SU-DHL-6 (cell line): ENCODE measurements around the gene PTH2.

Source experiments
- EZH2phosphoT487 ChIP-seq: fragments of 200-600 bp; sonication (generic), shearing (Covaris generic); conservative IDR thresholded peaks from 2 replicates; pipeline ENCODE4 v1.6.1; 2018; ENCODE audit warnings: mild to moderate bottlenecking, antibody characterized with exemption, low read length, moderate library complexity, mixed read lengths
- TF ChIP-seq, protein P1 (sequence below): fragments of 200-600 bp; sonication (generic); IDR thresholded peaks from one replicate; pipeline ENCODE4 v1.5.1; 2017; ENCODE audit warnings: antibody characterized with exemption, mild to moderate bottlenecking, low read length, moderate library complexity; ENCODE audit not compliant: insufficient read depth, poor library complexity, severe bottlenecking

DNA sequence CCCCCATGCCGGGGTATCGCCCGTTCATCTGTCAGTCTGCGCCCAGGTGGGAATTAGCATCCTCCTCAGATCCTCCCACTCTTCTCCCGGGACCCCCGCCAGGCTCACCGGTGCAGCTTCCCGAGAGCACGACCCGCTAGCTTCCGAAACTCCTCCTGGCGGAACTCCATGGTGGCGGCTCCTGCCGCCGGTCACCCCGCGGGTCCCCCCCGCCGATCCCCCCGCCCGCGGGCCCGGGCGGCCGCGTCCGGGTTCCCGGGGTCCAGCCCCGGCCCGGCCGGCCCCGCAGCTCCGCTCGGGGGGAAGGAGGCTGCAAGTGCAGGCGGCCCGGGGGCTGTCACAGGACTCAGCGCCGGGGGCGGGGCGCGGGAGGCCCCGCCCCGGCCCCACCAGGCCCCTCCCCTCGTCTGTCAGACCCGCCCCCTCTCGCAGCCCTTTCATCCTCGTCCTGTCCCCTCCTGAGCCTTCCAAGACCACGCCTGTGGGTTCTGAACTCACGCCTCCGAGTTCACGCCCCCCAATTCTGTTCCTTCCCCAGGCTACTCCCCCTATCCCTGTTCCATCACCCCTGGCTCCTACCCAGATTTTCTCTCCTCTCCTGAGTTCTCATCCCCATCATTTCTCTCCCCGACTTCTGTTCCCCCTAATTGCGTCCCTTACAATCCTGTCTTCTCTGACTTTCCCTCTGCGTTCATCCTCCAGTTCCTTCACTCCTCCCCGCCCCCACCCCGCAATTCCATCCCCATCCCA is 18.1 kb upstream of the PTH2 start, which contains the start of gene SLC17A7:
- TF ChIP-seq, protein P1, sequence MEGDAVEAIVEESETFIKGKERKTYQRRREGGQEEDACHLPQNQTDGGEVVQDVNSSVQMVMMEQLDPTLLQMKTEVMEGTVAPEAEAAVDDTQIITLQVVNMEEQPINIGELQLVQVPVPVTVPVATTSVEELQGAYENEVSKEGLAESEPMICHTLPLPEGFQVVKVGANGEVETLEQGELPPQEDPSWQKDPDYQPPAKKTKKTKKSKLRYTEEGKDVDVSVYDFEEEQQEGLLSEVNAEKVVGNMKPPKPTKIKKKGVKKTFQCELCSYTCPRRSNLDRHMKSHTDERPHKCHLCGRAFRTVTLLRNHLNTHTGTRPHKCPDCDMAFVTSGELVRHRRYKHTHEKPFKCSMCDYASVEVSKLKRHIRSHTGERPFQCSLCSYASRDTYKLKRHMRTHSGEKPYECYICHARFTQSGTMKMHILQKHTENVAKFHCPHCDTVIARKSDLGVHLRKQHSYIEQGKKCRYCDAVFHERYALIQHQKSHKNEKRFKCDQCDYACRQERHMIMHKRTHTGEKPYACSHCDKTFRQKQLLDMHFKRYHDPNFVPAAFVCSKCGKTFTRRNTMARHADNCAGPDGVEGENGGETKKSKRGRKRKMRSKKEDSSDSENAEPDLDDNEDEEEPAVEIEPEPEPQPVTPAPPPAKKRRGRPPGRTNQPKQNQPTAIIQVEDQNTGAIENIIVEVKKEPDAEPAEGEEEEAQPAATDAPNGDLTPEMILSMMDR, result no peak
- TF ChIP-seq EZH2phosphoT487, result no peak
